Heart left ventricle (tissue), 13 donors: ENCODE measurements around the gene ACSL1.

Source experiments
- CTCF ChIP-seq, 12 donors: fragments of 200-600 bp; sonication (generic) in 4 of 12; IDR thresholded peaks; one replicate each; pipeline versions ENCODE4 v1.5.0 to v1.8.0; 2018 to 2022; ENCODE audit warnings: antibody characterized with exemption in 12 of 12, mild to moderate bottlenecking in 5 of 12
- POLR2A ChIP-seq, 2 donors: fragments of 450-650 bp; IDR thresholded peaks; one replicate each; pipeline ENCODE4 v1.6.1; 2017; ENCODE audit warnings: antibody characterized with exemption in 2 of 2, mild to moderate bottlenecking in 2 of 2, moderate library complexity in 2 of 2
- donor health status: ischemic (EF 13 %, LVEDD 7.1; RV severe dilation, severe dysfunction).
- donor health status: DM: no; HTN: yes; CAD: no.
- donor health status: DM: no; HTN: no; CAD: no.
- donor health status: ischemic (EF 25% LVEDD 6.9; RV normal size, moderate dysfunction).
- donor health status: ischemic (EF 25% LVEDD 5.7; RV mildly dilated, moderate dysfunction).
- donor health status: ischemic (EF 35%, LVEDD 5.7; RV mildly dilated, moderate dysfunction).
- donor health status: nonischemic (EF 11% LVEDD 7.7; RV severe dilation, severe dysfunction).
- donor health status: DM: yes; HTN: yes; CAD: no.
- donor health status: PGD.
- donor health status: ischemic (EF 29% LVEDD 5.4; RV normal size, mild dysfunction).
- donor health status: nonischemic (EF 23%, LVEDD 6.1; RV moderate dilation, normal function).

- TF ChIP-seq POLR2A (IDR thresholded peaks at IDR 0.05) (no peak), CTCF (IDR thresholded peaks at IDR 0.05) (no peak)
These were observed 111.9 kb downstream of the ACSL1 start for GRCh38 chr4:184713887-184714286.
